CD4-positive, alpha-beta T cell treated with Interferon alpha-2 for 1 hour (primary cell): ENCODE data around the gene PSMD14.
"Not testable (repeated sequence)": the region's sequence is repeated elsewhere in the genome, so short reads cannot be mapped to it uniquely, and the experiment has no call there.

ENCODE experiments used
- DNase-seq, 2 donors: peaks; one replicate each; pipeline ENCODE4 v3.0.0-alpha.2; 2020 to 2022

PSMD14 gene

DNA sequence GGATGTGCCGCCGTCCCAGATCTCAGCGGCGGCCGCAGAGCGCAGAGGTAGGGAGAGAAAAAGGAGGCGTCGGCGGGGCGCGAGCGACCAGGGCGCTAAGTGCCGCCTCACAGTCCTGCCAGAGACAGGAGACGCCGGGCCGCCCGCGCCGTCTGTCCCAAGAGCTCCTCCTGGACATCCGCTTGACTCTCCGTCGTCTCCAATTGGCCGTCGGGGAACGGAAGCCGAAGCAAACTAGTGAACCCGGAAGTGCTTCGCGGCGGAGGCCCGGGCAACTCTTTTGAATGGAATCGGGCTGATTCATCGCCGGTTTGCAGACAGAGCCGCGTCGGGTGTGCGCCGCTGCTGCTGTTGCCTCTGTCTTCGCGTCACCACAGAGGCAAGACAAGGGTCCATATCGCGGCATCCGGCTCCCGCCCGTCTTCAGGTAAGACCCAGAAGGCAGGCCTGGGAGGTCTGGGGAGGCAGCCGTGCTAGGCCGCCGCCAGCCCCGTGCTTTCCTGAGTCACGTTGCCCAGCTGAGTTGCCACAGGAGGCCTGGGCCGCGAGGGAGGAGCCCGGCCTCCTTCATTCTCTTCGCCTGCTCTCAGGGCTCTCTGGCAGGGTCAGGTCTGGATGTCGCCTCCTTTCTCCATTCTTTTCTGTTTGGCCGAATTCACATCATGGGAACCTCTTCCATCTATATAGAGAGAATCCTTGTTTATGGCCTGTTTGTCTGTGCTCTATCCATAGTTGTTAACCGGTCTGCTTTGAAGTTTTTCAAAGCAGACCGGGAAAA lies at the start of gene PSMD14:
PSMD14 (plus strand) TSS at position 248 of the 778 bp plus-strand sequence. CDS start 10,401 bp downstream, outside the sequence.
- DNase-seq, result peak; percentile 87 to 90

DNA sequence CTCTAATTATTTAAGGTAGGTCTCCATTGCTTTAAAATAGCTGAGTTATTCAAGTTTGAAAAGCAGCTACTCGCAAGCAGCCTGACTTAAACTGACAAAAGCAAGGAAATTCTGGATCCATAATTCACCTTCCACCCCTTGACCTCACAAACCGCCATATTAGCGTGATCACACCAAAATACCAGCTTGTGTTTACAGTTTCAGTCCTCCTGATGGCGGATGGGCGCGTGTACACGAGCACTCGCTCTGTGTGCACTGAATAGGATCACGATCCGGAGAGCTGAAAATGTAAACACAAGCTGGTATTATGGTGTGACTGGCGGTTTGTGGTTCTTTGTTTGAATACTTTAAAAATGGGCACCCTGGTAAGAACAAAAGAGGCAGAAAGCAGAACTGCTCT lies 42.4 kb upstream of the PSMD14 start:
- DNase-seq, result no peak

DNA sequence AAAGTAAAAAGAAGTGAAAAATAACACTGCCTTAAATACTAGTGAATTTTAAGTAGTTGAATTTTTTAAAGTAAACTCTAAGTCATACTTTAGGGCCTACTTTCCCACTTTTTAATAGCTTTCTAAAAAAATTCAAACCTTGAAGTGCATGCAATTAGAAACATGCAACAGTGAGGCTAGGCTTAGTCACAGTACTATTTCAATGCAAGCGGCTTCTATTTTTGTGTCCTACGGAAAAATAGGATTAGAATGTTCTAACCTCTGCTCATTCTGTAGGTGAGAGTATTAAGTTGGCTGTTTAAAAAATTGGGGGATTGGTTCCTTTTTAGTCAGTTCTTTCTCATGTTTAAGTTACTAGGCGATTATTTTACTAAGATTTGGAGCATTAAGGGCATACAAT lies 39.1 kb upstream of the PSMD14 start:
- DNase-seq, result no peak

DNA sequence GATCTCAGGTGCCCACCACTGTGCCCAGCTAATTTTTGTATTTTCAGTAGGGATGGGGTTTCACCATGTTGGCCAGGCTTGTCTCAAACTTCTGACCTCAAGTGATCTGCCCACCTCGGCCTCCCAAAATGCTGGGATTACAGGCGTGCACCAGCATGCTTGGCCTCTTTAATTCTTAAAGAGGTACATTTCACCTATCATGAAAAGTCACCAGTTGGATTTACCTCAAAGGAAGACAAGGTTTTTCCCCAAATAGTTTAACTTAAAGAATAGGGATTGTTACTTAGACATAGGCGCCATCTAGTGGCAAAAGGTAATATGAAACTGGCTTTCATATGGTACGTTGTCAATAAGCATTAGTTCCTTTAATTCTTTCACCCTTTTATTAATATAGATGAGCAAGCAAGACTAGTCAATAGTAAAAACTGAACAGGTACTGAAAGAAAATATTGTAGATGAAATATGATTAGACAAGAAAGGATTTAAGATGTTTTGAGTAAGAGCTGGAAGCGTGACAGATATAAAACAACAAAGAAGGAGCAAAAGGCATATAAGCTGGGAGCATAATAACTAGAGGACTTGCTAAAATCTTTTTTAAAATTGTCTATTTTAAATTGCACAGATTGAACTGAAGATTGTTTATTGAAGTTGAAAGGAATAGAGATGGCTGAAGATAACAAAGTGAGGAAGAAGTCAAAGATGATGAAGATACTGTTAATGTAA lies 35.0 kb upstream of the PSMD14 start:
- DNase-seq, result peak in 1 of 2 donors; percentile 73

DNA sequence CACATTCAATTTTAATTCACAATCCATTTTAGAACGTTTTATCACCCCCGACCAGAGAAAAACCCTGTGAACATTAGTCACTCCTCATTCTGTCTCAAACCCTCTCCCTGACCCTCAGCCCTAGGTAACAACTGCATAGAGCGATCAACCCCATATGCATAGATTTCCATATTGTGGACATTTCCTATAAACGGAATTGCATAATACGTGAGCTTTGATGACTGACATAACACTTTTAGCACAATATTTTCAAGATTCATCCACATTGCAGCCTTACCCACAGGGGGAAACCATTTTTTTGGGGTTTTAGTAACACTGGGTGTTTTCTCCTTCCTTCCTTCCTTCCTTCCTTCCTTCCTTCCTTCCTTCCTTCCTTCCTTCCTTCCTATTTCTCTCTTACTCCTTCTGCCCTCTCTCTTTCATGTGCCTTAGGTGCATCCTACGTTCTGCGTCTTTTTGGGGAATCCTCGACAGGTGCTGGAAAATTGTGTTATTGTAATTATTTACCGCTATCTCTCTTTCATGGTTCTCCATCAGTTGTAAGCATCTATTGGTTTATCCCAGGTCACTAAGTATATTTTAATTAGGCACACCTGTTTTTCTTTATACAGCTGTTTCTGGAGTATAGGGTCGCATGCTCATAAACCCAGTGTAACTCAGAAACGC lies 29.5 kb upstream of the PSMD14 start:
- DNase-seq, result not testable (repeated sequence)

DNA sequence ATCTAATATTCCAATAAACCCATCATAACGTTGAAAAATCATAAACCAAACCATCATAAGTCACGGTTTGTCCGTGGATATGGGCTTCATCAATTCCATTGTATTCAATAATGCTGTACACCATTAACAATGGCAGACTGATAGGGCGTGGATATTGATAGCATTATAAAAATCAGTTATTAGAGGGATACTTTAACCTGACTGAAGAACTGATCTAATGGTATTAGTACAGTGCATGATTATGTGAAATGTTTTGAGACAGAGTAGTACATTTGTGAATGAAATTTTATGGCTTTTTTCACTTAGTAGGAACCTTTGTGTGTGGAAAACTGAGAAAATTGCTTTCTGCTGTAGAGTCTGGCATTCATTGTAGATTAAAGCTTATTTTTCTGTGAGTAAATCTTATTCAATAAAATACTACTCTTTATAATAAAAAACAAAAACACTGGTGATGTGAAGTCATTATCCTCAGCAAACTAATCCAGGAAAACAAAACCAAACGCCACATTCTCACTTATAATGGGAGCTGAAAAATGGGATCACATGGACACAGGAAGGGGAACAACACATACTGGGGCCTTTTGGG lies 28.9 kb upstream of the PSMD14 start:
- DNase-seq, result not testable (repeated sequence)

DNA sequence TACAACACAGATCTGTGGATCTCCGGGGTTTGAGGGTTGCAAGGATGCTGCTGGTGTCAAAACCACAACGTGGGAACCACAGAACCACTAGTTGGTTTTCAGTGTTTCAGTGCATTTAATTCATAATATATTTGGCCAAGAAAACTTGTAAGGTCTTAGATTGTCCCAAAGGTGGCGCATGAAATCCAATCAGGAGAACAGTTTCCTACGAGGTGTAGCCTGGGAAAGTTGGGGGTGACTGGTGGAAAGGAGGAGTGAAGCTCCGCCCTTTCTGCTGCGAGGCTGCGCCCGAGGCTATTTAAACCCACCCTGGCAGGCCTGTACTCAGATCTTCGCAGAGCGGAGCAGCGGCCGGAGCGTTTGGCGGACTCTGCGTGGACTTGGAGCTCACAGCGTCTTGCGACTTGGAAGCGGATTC lies 27.3 kb upstream of the PSMD14 start:
- peak; percentile 18 to 51 for DNase-seq

DNA sequence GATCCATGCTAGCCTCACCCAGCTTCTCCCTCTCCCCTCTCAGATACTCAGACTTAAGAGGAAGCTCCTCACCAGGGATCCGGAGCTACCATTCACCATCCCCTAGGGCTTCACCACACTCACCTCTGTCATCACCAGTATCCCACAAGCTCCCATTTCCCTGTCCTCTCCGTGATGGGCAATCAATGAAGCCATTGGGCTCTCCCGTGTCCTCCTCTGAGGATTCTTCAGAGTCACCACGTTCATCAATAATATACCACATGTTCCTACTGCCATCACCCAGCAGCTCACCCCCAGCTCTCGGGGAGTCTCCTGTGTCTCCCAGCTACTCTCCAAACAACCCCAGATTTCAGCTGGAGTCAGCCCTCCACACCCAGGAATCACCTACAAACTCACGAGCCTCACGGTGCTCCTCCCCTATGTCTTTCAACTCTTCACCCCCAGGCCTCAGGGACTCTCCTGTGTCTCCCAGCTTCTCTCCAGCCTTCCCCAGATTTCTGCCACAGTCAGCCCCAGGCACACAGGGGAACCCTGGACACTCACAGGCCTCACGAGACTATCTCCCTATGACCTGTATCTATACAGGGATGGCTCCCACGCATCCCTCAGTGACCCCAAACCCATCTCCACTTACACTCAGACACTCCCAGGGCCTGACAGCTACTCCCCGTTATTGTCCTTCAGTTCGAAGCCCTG lies 26.5 kb upstream of the PSMD14 start:
- peak in 1 of 2 donors; percentile 8 for DNase-seq

DNA sequence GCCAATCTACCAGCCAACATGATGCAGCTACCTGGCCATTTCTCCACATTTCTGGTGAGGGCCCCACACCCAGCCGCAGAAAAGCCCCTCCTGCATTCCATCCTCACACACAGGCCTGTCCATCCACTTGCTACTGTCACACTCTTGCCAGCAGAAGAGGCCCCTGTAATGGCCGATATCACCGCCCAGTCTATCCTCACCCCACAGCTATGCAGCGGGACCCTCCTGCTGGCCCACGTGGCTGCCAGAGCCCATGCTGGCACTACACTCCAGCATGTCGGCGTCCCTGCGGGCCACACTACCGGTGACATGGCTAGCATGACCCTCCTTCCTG lies 25.9 kb upstream of the PSMD14 start:
- not testable (repeated sequence) for DNase-seq

DNA sequence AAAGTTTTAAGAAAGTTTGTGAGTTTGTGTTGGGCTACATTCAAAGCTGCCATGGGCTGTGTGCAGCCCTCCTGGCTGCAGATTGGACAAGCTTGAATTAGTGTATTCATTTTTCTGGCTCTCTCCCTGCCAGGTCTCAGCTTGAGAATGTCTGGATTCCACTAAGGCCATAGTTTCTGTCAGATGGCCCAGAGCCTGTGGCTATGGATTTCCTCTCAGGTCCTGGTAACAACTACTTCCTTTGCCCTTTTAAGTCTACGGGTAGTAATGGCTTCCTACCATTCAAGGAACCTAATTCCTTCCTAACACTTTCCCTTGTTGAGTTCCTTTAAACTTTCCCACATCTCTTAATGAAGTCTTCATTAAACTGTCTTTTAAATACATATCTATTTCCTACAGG lies 24.3 kb upstream of the PSMD14 start:
- DNase-seq, result no peak

DNA sequence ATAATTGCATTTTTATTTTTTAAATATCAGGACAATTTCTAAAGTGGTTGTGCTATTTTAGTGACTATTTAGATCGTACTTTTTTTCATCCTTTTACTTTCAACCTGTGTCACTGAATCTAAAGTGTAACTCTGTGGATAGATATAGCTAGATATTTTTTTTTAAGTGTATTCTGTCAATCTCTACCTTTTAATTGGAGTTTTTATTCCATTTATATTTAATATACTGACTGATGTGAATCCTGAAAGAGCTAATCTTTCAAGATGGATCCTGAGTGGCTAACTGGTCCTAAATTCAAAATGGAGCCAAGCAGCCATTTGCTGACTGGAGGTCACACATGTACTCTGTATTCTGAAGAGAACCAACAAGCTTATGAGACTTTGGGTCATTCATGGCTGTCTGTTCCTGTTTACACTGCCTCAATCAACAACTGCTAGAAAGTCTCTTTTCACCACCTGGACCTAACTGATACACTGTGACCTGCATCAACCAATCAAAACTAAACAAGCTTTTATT lies 4.6 kb upstream of the PSMD14 start:
- DNase-seq, result no peak

DNA sequence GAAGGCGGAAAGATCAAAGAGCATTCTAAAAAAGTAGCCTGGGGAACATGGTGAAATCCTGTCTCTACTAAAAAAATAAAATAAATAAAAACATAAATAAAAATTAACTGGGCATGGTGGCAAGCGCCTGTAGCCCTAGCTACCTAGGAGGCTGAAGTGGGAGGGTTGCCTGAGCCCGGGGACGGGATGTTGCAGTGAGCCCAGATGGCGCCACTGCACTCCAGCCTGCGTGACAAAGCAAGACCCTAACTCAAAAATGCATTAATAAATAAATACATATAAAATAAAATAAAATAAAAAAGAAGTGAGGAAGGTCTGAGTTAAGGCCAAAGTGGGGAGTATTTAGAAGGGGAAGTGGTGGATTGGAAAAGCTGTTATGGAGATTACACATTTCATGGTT lies 1.3 kb upstream of the PSMD14 start:
- DNase-seq, result no peak

DNA sequence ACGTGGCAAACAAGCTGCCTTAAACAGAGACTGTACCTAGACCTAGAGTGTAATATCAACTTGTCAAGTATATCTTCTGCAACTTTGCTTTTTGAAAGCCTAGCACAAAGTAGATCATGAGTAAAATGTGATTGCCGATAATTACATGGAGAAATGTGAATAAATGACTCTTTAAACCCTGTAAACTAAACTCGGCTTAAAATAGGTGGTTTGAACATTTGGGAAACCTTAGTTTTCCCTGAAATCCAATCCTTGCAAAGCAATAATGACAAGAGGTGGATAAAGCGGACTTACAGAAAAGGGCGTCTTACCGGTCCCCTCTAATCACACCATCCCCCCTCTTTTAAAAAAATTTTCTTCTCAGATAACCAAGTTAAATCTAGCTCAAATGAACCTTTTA lies 549 bp upstream of the PSMD14 start:
- peak in 1 of 2 donors; percentile 4 for DNase-seq

DNA sequence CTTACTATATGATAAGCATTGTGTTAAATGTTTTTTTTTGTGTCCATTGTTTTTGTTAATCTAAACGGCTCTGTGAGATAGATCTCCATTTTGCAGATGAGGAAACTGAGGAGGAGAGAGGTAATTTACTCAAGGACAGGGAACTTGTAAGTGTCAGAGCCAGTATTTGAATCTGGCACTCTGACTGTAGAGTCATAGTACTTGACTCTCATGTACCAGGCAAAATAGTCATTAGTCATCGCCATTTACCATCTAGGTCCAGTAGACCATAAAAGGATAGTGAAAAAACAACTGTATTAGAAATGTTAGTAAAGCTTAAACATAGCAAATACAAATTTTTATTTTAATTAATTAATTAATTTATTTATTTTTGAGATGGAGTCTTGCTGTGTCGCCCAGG lies 4.8 kb downstream of the PSMD14 start:
- DNase-seq, result no peak

DNA sequence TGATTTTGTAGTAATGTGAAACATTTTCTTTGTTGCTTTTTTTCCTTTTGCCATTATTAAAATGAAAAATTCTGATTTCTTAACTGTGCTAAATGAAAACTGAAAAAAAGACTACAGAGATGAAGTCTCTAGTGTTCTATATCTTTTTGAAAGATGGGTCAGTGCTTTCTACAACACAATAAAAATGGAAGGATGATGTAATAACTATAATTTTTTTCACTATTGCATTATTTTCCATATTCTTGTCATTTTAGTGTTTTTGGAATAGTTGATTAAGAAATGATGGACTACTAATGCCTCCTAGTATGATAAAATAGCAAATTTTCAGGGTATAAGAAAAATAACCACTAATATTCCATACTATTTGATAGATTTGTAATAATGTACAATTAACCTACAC lies 7.2 kb downstream of the PSMD14 start:
- DNase-seq, result no peak

DNA sequence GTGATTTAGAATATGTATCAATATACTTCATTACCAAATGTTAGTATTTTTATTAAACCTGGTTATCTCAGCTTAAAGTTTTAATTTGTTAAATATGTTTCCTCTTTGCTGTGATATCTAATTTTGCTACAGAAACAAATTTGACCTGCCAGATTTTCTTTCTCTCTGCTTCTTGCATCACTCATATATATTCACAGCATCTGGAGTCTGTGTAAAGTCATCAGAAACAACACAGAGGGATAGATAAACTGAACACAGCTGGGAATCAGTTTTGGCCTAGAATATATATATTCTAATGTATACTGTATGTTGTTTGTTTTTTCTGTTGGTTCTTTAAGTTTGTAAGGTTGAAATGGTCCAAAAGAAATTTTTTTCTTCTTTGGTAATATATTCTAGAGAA lies 8.5 kb downstream of the PSMD14 start:
- no peak for DNase-seq

DNA sequence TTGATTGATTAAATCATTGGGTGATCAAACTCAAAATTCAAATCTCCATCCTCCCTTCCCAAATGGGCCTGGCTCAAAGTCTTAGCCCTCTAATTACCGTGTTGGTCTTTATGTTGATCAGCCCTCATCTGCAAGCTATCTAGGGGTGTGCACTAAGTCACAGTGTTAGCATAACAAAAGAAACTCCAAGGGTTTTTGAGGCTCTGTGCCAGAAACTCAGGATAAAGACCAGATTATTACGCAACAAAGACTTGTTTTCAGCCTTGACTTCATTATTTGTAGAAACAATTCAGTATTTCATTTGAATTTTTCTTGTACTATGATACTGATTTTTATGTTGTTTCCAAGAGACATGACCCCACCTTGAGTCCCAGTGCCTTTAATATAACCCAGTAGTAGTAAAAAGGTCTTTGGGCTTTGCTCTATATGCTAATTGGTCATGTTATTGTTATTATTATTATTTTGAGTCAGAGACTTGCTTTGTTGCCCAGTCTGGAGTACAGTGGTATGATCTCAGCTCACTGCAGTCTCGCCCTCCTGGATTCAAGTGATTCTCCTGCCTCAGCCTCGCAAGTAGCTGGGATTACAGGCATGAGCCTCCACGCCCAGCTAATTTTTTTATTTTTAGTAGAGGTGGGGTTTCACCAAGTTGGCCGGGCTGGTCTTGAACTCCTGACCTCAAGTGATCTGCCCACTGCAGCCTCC lies 13.9 kb downstream of the PSMD14 start:
- no peak for DNase-seq

DNA sequence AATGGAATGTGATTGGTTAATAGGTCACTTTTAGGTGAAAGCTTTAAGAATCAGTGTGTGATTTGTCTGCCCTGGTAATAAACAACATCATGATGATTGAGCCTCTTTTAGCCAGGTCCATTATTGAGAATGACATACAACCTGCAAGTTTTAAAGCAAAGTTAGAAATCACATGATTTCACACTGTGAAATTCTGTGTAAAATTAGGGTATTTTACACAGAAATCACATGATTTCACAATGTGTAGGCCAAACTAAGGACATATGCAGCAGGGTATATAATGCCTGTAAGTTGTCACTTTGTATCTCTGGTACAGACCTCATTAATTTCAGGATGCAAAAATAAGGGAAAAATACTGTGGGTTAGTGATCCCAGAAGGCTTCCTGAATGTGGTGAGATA lies 16.7 kb downstream of the PSMD14 start:
- no peak for DNase-seq

DNA sequence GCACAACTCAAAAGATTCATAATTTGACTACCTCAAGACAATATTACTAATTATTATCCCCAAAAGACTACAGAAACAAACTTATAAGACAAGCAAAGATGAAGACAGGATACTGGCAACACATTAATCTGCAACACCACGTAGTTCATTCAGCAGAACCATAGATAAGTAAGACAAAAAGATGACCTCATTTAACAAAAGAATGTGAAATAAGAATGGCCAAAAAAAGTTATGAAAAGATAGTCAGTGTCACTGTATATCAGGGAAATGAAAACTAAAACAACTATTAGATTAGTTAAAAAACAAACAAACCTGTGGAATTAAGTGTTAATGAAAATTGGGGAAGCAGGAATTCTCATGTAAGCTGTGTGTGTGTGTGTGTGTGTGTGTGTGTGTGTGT lies 19.4 kb downstream of the PSMD14 start:
- DNase-seq, result no peak

DNA sequence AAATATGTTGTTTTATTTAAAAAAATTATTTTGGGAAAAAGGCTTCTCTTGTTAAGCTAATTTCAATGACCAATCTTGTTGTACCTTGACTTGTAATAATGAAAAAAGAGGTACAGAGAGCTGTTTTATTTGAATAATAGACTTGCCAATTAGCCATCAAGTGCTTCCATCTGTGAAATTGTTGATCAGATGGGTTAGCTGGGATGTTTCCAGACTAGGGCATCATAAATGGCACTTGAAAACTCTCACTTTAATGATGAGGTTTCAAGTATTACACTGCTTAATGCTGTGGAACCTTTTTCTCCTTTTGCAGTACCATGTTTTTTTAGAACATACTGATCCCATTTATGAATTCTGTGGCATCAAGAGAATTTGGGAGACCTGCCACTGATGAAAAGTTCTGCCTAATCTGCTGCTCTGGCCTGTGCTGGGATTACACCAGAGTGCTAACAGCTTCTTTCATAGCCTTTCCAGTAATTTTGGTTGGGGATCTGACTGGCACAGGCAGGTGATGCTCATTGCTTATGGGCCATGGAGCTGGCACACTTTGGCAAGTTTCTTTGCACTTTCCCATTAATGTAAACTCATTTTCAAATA lies 24.2 kb downstream of the PSMD14 start:
- DNase-seq, result no peak

DNA sequence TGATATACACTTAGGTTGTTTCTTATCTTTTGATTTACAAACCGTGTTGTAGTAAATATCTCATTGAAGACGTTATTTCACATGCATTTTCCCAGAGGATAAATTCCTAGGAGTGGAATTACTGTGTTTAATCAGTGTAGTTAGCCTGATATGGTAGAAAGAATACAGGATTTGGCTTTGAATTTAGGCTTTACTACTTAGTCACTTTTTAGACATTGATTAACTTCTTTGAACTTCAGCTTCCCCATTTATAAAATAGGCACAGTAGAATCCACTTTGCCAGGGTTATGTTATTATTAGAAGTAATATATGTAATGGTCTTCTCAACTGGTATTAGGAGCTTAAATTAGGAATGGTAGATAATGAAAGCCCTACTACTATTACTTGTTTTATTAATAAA lies 27.4 kb downstream of the PSMD14 start:
- no peak for DNase-seq

DNA sequence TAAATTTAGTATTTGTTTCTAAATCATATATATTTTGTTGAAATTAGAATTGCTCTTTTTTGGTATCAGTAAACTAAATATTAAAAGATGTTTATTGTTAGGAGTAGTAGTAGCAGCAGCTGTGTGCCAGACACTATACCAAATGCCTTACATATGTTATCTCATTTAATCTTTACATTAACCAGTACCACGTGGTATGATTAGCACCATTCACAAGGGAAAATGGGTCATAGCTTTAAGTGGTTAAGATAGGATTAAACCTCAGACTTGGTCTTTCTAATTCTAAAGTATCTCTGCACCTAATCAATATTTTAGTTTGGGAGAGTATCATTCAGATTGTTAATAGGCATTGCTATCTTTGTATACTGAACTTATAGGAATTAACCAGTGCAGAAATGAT lies 29.0 kb downstream of the PSMD14 start:
- DNase-seq, result no peak
